ENCODE results near the gene P2RY11.

Gene P2RY11

GRCh38 chr19:10074153-10074552, 37.3 kb upstream of the P2RY11 start:
- Histone ChIP-seq H3K36me3 (replicated peaks) (no peaks in the 10 kb centered on the region), H3K4me3 (ENCODE audit: low read depth, low read length) (no peak overlapping the region), H3K27me3 (replicated peaks) (no peaks in the 10 kb centered on the region), H3K27ac (no peak overlapping the region)
- in situ Hi-C loops (cut with HindIII; ENCODE audit: low pct_ligation_motif_present, low sequenced_read_pairs), result no loop called here
- TF ChIP-seq, protein P1, sequence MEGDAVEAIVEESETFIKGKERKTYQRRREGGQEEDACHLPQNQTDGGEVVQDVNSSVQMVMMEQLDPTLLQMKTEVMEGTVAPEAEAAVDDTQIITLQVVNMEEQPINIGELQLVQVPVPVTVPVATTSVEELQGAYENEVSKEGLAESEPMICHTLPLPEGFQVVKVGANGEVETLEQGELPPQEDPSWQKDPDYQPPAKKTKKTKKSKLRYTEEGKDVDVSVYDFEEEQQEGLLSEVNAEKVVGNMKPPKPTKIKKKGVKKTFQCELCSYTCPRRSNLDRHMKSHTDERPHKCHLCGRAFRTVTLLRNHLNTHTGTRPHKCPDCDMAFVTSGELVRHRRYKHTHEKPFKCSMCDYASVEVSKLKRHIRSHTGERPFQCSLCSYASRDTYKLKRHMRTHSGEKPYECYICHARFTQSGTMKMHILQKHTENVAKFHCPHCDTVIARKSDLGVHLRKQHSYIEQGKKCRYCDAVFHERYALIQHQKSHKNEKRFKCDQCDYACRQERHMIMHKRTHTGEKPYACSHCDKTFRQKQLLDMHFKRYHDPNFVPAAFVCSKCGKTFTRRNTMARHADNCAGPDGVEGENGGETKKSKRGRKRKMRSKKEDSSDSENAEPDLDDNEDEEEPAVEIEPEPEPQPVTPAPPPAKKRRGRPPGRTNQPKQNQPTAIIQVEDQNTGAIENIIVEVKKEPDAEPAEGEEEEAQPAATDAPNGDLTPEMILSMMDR (IDR thresholded peaks at IDR 0.05; ENCODE audit: low read depth, low read length, missing control alignments), result peak; percentile 57
- DNase-seq, result peak; percentile 7

DNA sequence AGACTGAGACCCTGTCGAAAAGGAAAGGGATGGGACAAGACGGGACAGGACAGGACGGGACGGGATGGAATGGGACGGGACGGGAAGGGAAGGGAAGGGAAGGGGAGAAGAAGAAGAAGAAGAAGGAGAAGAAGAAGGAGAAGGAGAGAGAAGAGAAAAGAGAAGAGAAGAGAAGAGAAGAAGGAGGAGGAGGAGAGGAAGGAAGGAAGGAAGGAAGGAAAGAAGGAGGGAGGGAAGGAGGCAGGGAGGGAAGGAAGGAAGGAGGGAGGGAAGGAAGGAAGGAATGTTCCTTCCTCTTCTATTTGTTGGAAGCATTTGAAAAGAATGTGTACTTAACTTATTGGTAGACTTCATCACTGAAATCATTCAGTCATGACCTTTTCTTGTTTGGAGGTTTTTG, 35.0 kb upstream of the P2RY11 start:
- Histone ChIP-seq H3K27ac (no peak overlapping the region), H3K4me3 (ENCODE audit: low read depth, low read length) (no peak overlapping the region), H3K36me3 (replicated peaks) (no peaks in the 10 kb centered on the region), H3K27me3 (replicated peaks) (no peaks in the 10 kb centered on the region)
- no peak for DNase-seq
- in situ Hi-C loops (cut with HindIII; ENCODE audit: low pct_ligation_motif_present, low sequenced_read_pairs), result no loop called here
- TF ChIP-seq, protein P1 (IDR thresholded peaks at IDR 0.05; ENCODE audit: low read depth, low read length, missing control alignments), result no peak

GRCh38 chr19:10078329-10078728, 33.2 kb upstream of the P2RY11 start:
- Histone ChIP-seq H3K27me3 (replicated peaks) (no peaks in the 10 kb centered on the region), H3K36me3 (replicated peaks) (no peaks in the 10 kb centered on the region), H3K27ac (no peak overlapping the region), H3K4me3 (ENCODE audit: low read depth, low read length) (no peak overlapping the region)
- no peak for DNase-seq
- in situ Hi-C loops (cut with HindIII; ENCODE audit: low pct_ligation_motif_present, low sequenced_read_pairs), result no loop called here
- TF ChIP-seq, protein P1 (IDR thresholded peaks at IDR 0.05; ENCODE audit: low read depth, low read length, missing control alignments), result no peak

DNA sequence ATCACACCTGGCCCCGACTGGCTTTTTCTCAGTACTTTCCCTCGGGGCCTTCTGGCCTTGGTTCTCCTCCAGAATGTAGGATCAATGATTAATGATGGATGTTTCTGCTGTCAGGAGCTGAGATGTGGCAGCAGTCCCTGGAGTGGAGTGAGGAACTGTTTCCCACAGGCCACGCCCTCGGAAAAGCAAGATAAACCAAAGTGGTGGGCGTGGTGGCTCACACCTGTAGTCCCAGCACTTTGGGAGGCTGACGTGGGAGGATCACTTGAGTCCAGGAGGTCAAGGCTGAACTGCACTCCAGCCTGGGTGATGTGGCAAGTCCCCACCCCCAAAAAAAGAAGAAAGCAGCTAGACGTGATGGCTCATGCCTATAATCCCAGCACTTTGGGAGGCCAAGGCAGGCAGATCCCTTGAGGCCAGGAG, 32.5 kb upstream of the P2RY11 start:
- Histone ChIP-seq H3K36me3 (replicated peaks) (no peaks in the 10 kb centered on the region), H3K27me3 (replicated peaks) (no peaks in the 10 kb centered on the region), H3K27ac (no peak overlapping the region), H3K4me3 (ENCODE audit: low read depth, low read length) (no peak overlapping the region)
- in situ Hi-C loops (cut with HindIII; ENCODE audit: low pct_ligation_motif_present, low sequenced_read_pairs), result no loop called here
- TF ChIP-seq, protein P1 (IDR thresholded peaks at IDR 0.05; ENCODE audit: low read depth, low read length, missing control alignments), result no peak
- DNase-seq, result no peak

GRCh38 chr19:10083911-10084310, 27.6 kb upstream of the P2RY11 start:
- Histone ChIP-seq H3K4me3 (ENCODE audit: low read depth, low read length) (no peak overlapping the region), H3K27ac (no peak overlapping the region), H3K36me3 (replicated peaks) (no peaks in the 10 kb centered on the region), H3K27me3 (replicated peaks) (no peaks in the 10 kb centered on the region)
- no peak for DNase-seq
- TF ChIP-seq, protein P1 (IDR thresholded peaks at IDR 0.05; ENCODE audit: low read depth, low read length, missing control alignments), result no peak
- in situ Hi-C loops (cut with HindIII; ENCODE audit: low pct_ligation_motif_present, low sequenced_read_pairs), result no loop called here

- no peak for DNase-seq
- no peaks in the 10 kb centered on the region for H3K27me3 ChIP-seq (replicated peaks)
- no peak overlapping the region for H3K4me3 ChIP-seq (ENCODE audit: low read depth, low read length)
- in situ Hi-C loops (cut with HindIII; ENCODE audit: low pct_ligation_motif_present, low sequenced_read_pairs), result no loop called here
- TF ChIP-seq, protein P1 (IDR thresholded peaks at IDR 0.05; ENCODE audit: low read depth, low read length, missing control alignments), result no peak
- H3K27ac ChIP-seq, result no peak overlapping the region
- H3K36me3 ChIP-seq (replicated peaks), result peaks cover 7% of the 10 kb centered on the region
Measured at GRCh38 chr19:10084803-10085202, 26.7 kb upstream of the P2RY11 start.

Data from brain microvascular endothelial cell (primary cell).